ENCODE measurements around the gene AGMO.

AGMO gene

DNA sequence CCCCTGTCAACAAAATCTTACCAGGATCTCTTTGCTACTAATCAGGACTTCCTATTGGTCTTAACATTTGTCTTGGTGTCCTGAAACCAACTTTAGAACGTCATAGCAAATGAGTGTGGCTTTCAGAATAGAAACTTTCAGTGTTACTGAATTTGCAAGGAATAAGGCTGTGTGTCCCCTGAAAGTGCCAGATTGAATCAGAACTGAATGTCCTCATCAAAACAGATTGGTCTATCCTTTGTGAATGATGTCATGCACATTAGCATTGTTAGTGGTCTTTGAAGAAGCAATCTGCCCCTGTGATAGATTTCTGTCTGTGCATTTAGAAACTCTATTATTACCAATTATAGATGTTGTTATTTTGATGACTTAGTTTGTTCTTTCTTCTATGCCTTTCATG, 119.9 kb downstream of the AGMO start:
- TF ChIP-seq POLR2A (IDR thresholded peaks at IDR 0.05; ENCODE audit: extremely low read depth, insufficient read length) (no peak), MYC (IDR thresholded peaks at IDR 0.05; ENCODE audit: low read depth, low read length) (no peak)
- TF ChIP-seq, protein P1, sequence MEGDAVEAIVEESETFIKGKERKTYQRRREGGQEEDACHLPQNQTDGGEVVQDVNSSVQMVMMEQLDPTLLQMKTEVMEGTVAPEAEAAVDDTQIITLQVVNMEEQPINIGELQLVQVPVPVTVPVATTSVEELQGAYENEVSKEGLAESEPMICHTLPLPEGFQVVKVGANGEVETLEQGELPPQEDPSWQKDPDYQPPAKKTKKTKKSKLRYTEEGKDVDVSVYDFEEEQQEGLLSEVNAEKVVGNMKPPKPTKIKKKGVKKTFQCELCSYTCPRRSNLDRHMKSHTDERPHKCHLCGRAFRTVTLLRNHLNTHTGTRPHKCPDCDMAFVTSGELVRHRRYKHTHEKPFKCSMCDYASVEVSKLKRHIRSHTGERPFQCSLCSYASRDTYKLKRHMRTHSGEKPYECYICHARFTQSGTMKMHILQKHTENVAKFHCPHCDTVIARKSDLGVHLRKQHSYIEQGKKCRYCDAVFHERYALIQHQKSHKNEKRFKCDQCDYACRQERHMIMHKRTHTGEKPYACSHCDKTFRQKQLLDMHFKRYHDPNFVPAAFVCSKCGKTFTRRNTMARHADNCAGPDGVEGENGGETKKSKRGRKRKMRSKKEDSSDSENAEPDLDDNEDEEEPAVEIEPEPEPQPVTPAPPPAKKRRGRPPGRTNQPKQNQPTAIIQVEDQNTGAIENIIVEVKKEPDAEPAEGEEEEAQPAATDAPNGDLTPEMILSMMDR (IDR thresholded peaks at IDR 0.05; ENCODE audit: low read depth, low read length) = no peak
- TF ChIP-seq, protein P2, sequence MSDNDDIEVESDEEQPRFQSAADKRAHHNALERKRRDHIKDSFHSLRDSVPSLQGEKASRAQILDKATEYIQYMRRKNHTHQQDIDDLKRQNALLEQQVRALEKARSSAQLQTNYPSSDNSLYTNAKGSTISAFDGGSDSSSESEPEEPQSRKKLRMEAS (IDR thresholded peaks at IDR 0.05; ENCODE audit: low read depth, low read length) = no peak
- H3K4me3 ChIP-seq (ENCODE audit: low read depth, low read length) = no peak overlapping the region
- DNase-seq (ENCODE audit: low read depth) = no peak

DNA sequence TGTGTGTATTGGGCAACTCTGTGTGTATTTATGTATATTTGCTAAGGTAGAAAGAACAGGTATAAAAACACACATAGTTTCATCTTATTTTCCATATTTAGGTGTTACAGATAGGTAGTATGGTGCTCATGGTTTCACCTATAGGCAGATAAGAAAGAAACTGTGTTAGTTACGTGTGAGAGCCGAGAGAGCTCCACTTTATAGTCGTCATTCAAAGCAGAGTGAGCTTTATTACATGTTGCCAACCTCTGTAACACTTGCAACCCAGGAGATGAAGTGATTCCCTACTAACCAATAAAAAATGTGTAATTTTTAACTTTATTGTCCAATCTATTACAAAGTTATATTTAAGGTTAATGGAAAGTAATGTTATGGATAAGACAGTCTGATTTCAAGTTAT, 121.3 kb downstream of the AGMO start:
- no peak for TF ChIP-seq MYC (IDR thresholded peaks at IDR 0.05; ENCODE audit: low read depth, low read length)
- TF ChIP-seq, protein P1 (IDR thresholded peaks at IDR 0.05; ENCODE audit: low read depth, low read length) = no peak
- no peak for TF ChIP-seq POLR2A (IDR thresholded peaks at IDR 0.05; ENCODE audit: extremely low read depth, insufficient read length)
- TF ChIP-seq, protein P2 (IDR thresholded peaks at IDR 0.05; ENCODE audit: low read depth, low read length) = no peak
- DNase-seq (ENCODE audit: low read depth) = no peak
- H3K4me3 ChIP-seq (ENCODE audit: low read depth, low read length) = no peak overlapping the region

DNA sequence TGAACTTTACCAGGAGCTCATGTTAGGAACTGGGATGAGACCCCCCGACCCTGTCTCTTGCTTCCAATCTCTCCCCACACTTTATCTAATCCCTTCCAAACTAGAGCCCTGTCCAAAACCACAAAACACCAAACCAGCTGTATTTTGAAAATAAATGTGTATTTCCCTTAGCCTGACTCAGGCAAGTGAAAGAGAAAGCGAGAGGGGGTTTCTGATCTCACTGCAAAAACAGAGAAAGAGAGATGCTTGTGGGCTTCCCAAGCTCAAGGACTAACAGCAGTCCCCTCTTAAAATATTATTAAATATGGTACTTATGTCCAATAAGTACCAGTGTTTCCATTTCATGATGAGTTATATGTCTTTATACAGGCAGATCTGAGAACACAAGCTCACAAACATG, 122.0 kb downstream of the AGMO start:
- no peak for DNase-seq (ENCODE audit: low read depth)
- H3K4me3 ChIP-seq (ENCODE audit: low read depth, low read length) = no peak overlapping the region
- no peak for TF ChIP-seq POLR2A (IDR thresholded peaks at IDR 0.05; ENCODE audit: extremely low read depth, insufficient read length)
- TF ChIP-seq, protein P1 (IDR thresholded peaks at IDR 0.05; ENCODE audit: low read depth, low read length) = no peak
- no peak for TF ChIP-seq MYC (IDR thresholded peaks at IDR 0.05; ENCODE audit: low read depth, low read length)
- TF ChIP-seq, protein P2 (IDR thresholded peaks at IDR 0.05; ENCODE audit: low read depth, low read length) = no peak

DNA sequence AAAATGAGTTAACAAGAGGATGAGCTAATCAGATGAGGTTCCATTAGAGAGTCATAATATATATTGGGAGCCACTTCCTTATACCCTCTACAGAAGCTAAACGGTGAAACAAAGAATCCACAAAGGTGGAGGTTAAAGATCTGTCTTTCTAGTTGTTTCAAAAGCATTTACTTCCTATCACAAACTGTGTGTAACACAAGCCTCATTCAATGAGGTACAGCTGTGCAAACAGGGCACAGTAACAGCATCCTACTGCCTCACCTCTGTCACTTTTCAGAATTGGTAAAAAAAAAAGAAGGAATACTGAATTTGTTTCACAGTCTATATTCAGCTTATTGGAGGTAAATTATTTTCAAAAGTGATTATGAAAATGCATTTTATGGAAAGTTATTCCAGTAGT, 128.7 kb downstream of the AGMO start:
- DNase-seq (ENCODE audit: low read depth) = no peak
- no peak overlapping the region for H3K4me3 ChIP-seq (ENCODE audit: low read depth, low read length)
- TF ChIP-seq, protein P1 (IDR thresholded peaks at IDR 0.05; ENCODE audit: low read depth, low read length) = no peak
- TF ChIP-seq MYC (IDR thresholded peaks at IDR 0.05; ENCODE audit: low read depth, low read length) = no peak
- TF ChIP-seq POLR2A (IDR thresholded peaks at IDR 0.05; ENCODE audit: extremely low read depth, insufficient read length) = no peak
- TF ChIP-seq, protein P2 (IDR thresholded peaks at IDR 0.05; ENCODE audit: low read depth, low read length) = no peak

DNA sequence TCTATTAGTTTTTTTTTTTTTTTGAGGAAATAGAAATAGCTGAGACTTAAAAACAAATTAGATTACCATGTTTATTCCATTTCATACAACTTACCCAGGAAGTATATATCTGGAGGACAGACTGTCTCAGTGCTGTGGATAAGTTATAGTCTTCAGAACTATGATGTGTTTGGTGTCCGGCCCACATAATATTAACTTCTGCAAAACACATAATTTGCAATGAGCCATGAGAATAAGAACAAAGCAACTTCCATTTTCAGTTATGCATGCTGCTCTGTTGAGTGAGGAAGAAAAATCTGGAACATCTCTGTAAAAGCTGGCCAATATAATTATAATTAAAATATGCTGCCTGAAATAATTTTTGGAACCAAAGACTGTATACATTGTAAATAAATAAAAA, 130.9 kb downstream of the AGMO start:
- TF ChIP-seq, protein P1 (IDR thresholded peaks at IDR 0.05; ENCODE audit: low read depth, low read length) = no peak
- TF ChIP-seq, protein P2 (IDR thresholded peaks at IDR 0.05; ENCODE audit: low read depth, low read length) = no peak
- no peak overlapping the region for H3K4me3 ChIP-seq (ENCODE audit: low read depth, low read length)
- DNase-seq (ENCODE audit: low read depth) = no peak

DNA sequence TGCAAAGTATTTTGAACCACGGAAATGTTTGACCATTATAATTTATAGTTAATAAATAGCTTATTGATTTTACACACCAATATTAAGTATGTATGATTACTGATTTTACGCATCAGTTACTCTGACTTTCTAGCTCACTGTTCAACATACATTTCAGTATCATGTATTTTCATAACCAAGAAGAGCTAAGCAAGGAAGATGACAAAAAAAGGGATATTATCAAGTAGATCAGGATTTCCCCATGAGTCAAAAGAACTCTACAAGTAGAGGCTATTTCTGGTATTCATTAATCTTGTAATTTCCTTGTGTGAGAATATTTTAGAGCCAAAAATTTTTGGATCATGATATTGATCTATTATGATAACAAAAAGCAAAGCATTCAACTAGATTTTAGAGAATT, 131.6 kb downstream of the AGMO start:
- no peak for DNase-seq (ENCODE audit: low read depth)
- H3K4me3 ChIP-seq (ENCODE audit: low read depth, low read length) = no peak overlapping the region
- TF ChIP-seq, protein P1 (IDR thresholded peaks at IDR 0.05; ENCODE audit: low read depth, low read length) = no peak
- TF ChIP-seq MYC (IDR thresholded peaks at IDR 0.05; ENCODE audit: low read depth, low read length) (no peak), POLR2A (IDR thresholded peaks at IDR 0.05; ENCODE audit: extremely low read depth, insufficient read length) (no peak)
- TF ChIP-seq, protein P2 (IDR thresholded peaks at IDR 0.05; ENCODE audit: low read depth, low read length) = no peak
